HepG2 (cell line): ENCODE data around the gene APOBEC3H. TPM values are rescaled to one million over a fixed set of nuclear protein-coding genes. Genes with fewer than 3 reads are reported as not detected.

Experiments
- ATAC-seq: fragments of 200-7000 bp; cut with Tn5 transposase; 3 replicates; pipeline ENCODE4 v1.9.1; 2020; ENCODE audit warnings: mild to moderate bottlenecking, moderate library complexity
- BruUV-seq: library from RNA; stranded (reverse); fragments of 400-500 nt; replicated peaks from 2 replicates; lab custom pipeline; 2021; lab: Mats Ljungman, UMichigan
- CTCF ChIA-PET: fragments of 300-600 bp; formaldehyde crosslinking; extraction: SDS; loops from one replicate; lab custom pipeline; 2021; ENCODE audit warnings: low total read pairs, inconsistent platforms, low intra/inter-chr PET ratio; lab: Yijun Ruan, JAX
- POLR2A ChIA-PET: fragments of 350-600 bp; sonication (Branson Sonifier 250); formaldehyde crosslinking; loops from one replicate; lab custom pipeline; 2020; ENCODE audit warnings: antibody characterized with exemption, inconsistent platforms; lab: Yijun Ruan, JAX
- DNase-seq: peaks from one replicate; pipeline ENCODE4 v3.0.0-alpha.2; 2015; ENCODE audit warnings: low spot score
- FAIRE-seq: peaks from 3 replicates; lab custom pipeline; 2011; peaks lifted over from hg19 to GRCh38; lab: Jason Lieb, UNC
- H2AFZ ChIP-seq: one replicate; pipeline ENCODE4 v1.6.1; 2011; ENCODE audit warnings: low read length, inconsistent platforms
- H3K27ac ChIP-seq: fragments of 300-600 bp; 3 replicates; pipeline ENCODE4 v1.8.0; 2011; ENCODE audit warnings: mixed run types, mild to moderate bottlenecking, mixed read lengths, low read length, inconsistent platforms; ENCODE audit not compliant: insufficient read depth; ENCODE audit errors: extremely low read length
- H3K27me3 ChIP-seq, 2 experiments: fragments of 200-600 bp in 1 of 2; 2 replicates in 1 of 2; 3 replicates in 1 of 2; pipeline versions ENCODE4 v1.6.0 to v1.8.0; 2011; ENCODE audit warnings: low read length in 2 of 2, mild to moderate bottlenecking in 2 of 2, moderate library complexity in 2 of 2, inconsistent platforms in 1 of 2; ENCODE audit not compliant: insufficient read depth in 2 of 2, control insufficient read depth in 1 of 2
- H3K36me3 ChIP-seq, 2 experiments: fragments of 200-600 bp in 1 of 2; replicated peaks in 1 of 2; 2 replicates in 1 of 2; 3 replicates in 1 of 2; pipeline versions ENCODE4 v1.5.1 to v1.8.0; 2011; ENCODE audit warnings: low read length in 2 of 2, inconsistent platforms in 1 of 2; ENCODE audit not compliant: insufficient read depth in 2 of 2, control insufficient read depth in 1 of 2
- H3K4me1 ChIP-seq: 2 replicates; pipeline ENCODE4 v1.5.1; 2012; ENCODE audit warnings: low read length, inconsistent platforms; ENCODE audit not compliant: insufficient read depth
- H3K4me2 ChIP-seq: 2 replicates; pipeline ENCODE4 v1.6.0; 2011; ENCODE audit warnings: low read depth, low read length, inconsistent platforms
- H3K4me3 ChIP-seq, 3 experiments: fragments of 200-600 bp in 1 of 3; sonication (generic), shearing (Covaris generic) in 1 of 3; replicated peaks in 1 of 3; 2 replicates each; pipeline ENCODE4 v1.5.1; 2011 to 2016; ENCODE audit warnings: low read length in 3 of 3, inconsistent platforms in 2 of 3, low read depth in 2 of 3, mild to moderate bottlenecking in 2 of 3, control low read depth in 1 of 3, mixed read lengths in 1 of 3; ENCODE audit not compliant: insufficient read depth in 1 of 3
- H3K79me2 ChIP-seq: one replicate; pipeline ENCODE4 v1.6.1; 2011; ENCODE audit warnings: low read length, inconsistent platforms; ENCODE audit not compliant: insufficient read depth
- H3K9ac ChIP-seq: 2 replicates; pipeline ENCODE4 v1.6.0; 2011; ENCODE audit warnings: mild to moderate bottlenecking, low read depth, low read length, inconsistent platforms; ENCODE audit not compliant: insufficient read depth
- H3K9me3 ChIP-seq: 2 replicates; pipeline ENCODE4 v1.5.1; 2012; ENCODE audit warnings: mild to moderate bottlenecking, low read length
- H4K20me1 ChIP-seq: 2 replicates; pipeline ENCODE4 v1.6.0; 2011; ENCODE audit warnings: inconsistent platforms, mild to moderate bottlenecking, low read length, moderate library complexity; ENCODE audit not compliant: insufficient read depth
- ARID2 ChIP-seq: sonication (generic); formaldehyde crosslinking; IDR thresholded peaks from 2 replicates; pipeline ENCODE4 v1.8.1; 2022; ENCODE audit warnings: mild to moderate bottlenecking, missing genetic modification reagents, borderline replicate concordance
- ESRRA ChIP-seq: sonication (generic); formaldehyde crosslinking; IDR thresholded peaks from 2 replicates; pipeline ENCODE4 v1.5.1; 2020; ENCODE audit warnings: mild to moderate bottlenecking, low read depth, missing genetic modification reagents
- HNRNPUL1 ChIP-seq: fragments of 200-400 bp; formaldehyde crosslinking; IDR thresholded peaks from 2 replicates; pipeline ENCODE4 v1.6.1; 2017; ENCODE audit warnings: low read depth, mild to moderate bottlenecking, low read length, moderate library complexity
- KAT7 ChIP-seq: IDR thresholded peaks from 2 replicates; pipeline ENCODE4 v1.6.1; 2018; ENCODE audit warnings: borderline replicate concordance, missing compliant biosample characterization
- MIER3 ChIP-seq: IDR thresholded peaks from 2 replicates; pipeline ENCODE4 v1.6.1; 2016; ENCODE audit warnings: missing compliant biosample characterization, borderline replicate concordance
- NBN ChIP-seq: fragments of 450-650 bp; conservative IDR thresholded peaks from 2 replicates; pipeline ENCODE4 v1.6.1; 2017
- NFATC3 ChIP-seq: sonication (generic); formaldehyde crosslinking; IDR thresholded peaks from 2 replicates; pipeline ENCODE4 v1.5.1; 2020; ENCODE audit warnings: mild to moderate bottlenecking, missing genetic modification reagents
- NR2C2 ChIP-seq: sonication (generic); formaldehyde crosslinking; IDR thresholded peaks from 2 replicates; pipeline ENCODE4 v1.4.0; 2020; ENCODE audit warnings: missing genetic modification reagents, mild to moderate bottlenecking, moderate library complexity, borderline replicate concordance
- PHF21A ChIP-seq: sonication (generic); formaldehyde crosslinking; IDR thresholded peaks from 2 replicates; pipeline ENCODE4 v1.5.0; 2020; ENCODE audit warnings: mild to moderate bottlenecking, missing genetic modification reagents
- SNAI1 ChIP-seq: sonication (generic); formaldehyde crosslinking; IDR thresholded peaks from 2 replicates; pipeline ENCODE4 v1.5.0; 2020; ENCODE audit warnings: mild to moderate bottlenecking, missing genetic modification reagents, borderline replicate concordance
- TFE3 ChIP-seq: IDR thresholded peaks from 2 replicates; pipeline ENCODE4 v1.6.1; 2016
- YEATS4 ChIP-seq: sonication (generic); formaldehyde crosslinking; IDR thresholded peaks from 2 replicates; pipeline ENCODE4 v1.4.0; 2020; ENCODE audit warnings: missing genetic modification reagents, borderline replicate concordance
- ZBTB7A ChIP-seq: sonication (generic); formaldehyde crosslinking; IDR thresholded peaks from 2 replicates; pipeline ENCODE4 v1.8.0; 2022; ENCODE audit warnings: mild to moderate bottlenecking, missing genetic modification reagents
- ZNF180 ChIP-seq: sonication (generic); formaldehyde crosslinking; IDR thresholded peaks from 2 replicates; pipeline ENCODE4 v1.4.0; 2020; ENCODE audit warnings: low read depth, missing genetic modification reagents, borderline replicate concordance
- ZNF263 ChIP-seq: sonication (generic); formaldehyde crosslinking; IDR thresholded peaks from 2 replicates; pipeline ENCODE4 v1.4.0; 2020; ENCODE audit warnings: missing genetic modification reagents
- ZNF329 ChIP-seq: sonication (generic); formaldehyde crosslinking; IDR thresholded peaks from 2 replicates; pipeline ENCODE4 v1.9.0; 2021; ENCODE audit warnings: low read depth, mild to moderate bottlenecking, missing genetic modification reagents
- ZNF337 ChIP-seq: sonication (generic); formaldehyde crosslinking; IDR thresholded peaks from 2 replicates; pipeline ENCODE4 v1.5.1; 2020; ENCODE audit warnings: missing genetic modification reagents, low read depth, mild to moderate bottlenecking, borderline replicate concordance
- ZNF564 ChIP-seq: sonication (generic); formaldehyde crosslinking; IDR thresholded peaks from 2 replicates; pipeline ENCODE4 v1.8.1; 2023; ENCODE audit warnings: mild to moderate bottlenecking, missing genetic modification reagents
- ZNF567 ChIP-seq: sonication (generic); formaldehyde crosslinking; IDR thresholded peaks from 2 replicates; pipeline ENCODE4 v1.8.1; 2023; ENCODE audit warnings: mild to moderate bottlenecking, missing genetic modification reagents, borderline replicate concordance
- ZNF724P ChIP-seq: sonication (generic); formaldehyde crosslinking; IDR thresholded peaks from 2 replicates; pipeline ENCODE4 v1.8.0; 2022; ENCODE audit warnings: missing genetic modification reagents, borderline replicate concordance
- ZNF740 ChIP-seq: sonication (generic); formaldehyde crosslinking; IDR thresholded peaks from 2 replicates; pipeline ENCODE4 v1.4.0; 2020; ENCODE audit warnings: missing genetic modification reagents
- ZNF878 ChIP-seq: sonication (generic); formaldehyde crosslinking; IDR thresholded peaks from 2 replicates; pipeline ENCODE4 v1.8.1; 2023; ENCODE audit warnings: mild to moderate bottlenecking, missing genetic modification reagents, moderate library complexity
- WGBS: methylation state at CpG from one replicate; pipeline ENCODE4 v1.1.6; 2017; ENCODE audit warnings: low lambda C conversion rate; 5-methylcytosine and 5-hydroxymethylcytosine counted together
- in situ Hi-C: cut with HindIII; loops from 2 replicates; pipeline ENCODE4 v1.10.0; 2017; ENCODE audit warnings: low pct_unique_long_range_greater_than_20kb; ENCODE audit not compliant: extremely low pct_ligation_motif_present
- intact Hi-C: fragments of 100-400 bp; cut with micrococcal nuclease; formaldehyde crosslinking; loops from one replicate; pipeline ENCODE4 v1.10.0; 2022; ENCODE audit not compliant: unreplicated experiment
- polyA plus RNA-seq, 8 experiments: library from polyadenylated mRNA; depleted of rRNA in 3 of 8; stranded (reverse) in 7 of 8; unstranded in 1 of 8; fragments of >200 nt; fragmentation: Illumina TruSeq in 4 of 8; extraction: Trizol in 4 of 8; gene quantifications; 2 replicates each; pipeline versions ENCODE4 v1.2.1 to v1.2.3, GENCODE V29; 2011 to 2016; ENCODE audit warnings: low read depth in 4 of 8, missing spikeins in 1 of 8, mixed read lengths in 1 of 8; ENCODE audit not compliant: insufficient read depth in 1 of 8
- total RNA-seq, 5 experiments: library from RNA; depleted of rRNA; stranded (reverse); fragments of >200 nt; fragmentation: Illumina TruSeq; extraction: Trizol; gene quantifications; 2 replicates each; pipeline ENCODE4 v1.2.3, GENCODE V29; 2016; ENCODE audit warnings: low read depth in 1 of 5

The APOBEC3H gene
- total and polyA plus RNA-seq, 2 of the 13 experiments (the other 11 are each of a cell fraction or from before 2014, with no cell fraction given) = 0.18 to 0.31 TPM

GRCh38 chr22:39152511-39153219 lies 55.6 kb downstream of the APOBEC3H start, which contains the start of gene CBX7:
Gene CBX7 (minus strand): TSS chr22:39152680. CDS start chr22:39152444, 236 bp downstream.
- Histone ChIP-seq H3K4me3 (peak within 1 kb of the TSS; percentile 59 to 79 (median 67)), H3K27me3 (peaks cover 2 to 33% of the 10 kb centered on the region in 2 experiments; a peak in 4 of 5 replicates), H3K9ac (peak within 1 kb of the TSS; percentile 66; the same call in 1 of the 2 replicates), H3K27ac (no peak within 1 kb of the TSS), H3K9me3 (no peaks in the 10 kb centered on the region), H3K4me2 (peak within 1 kb of the TSS; percentile 95), H2AFZ (no peak within 1 kb of the TSS), H4K20me1 (no peaks in the 10 kb centered on the region), H3K36me3 (no peaks in the 10 kb centered on the region), H3K79me2 (no peaks in the 10 kb centered on the region), H3K4me1 (peaks cover 44% of the 10 kb centered on the region)
- FAIRE-seq (no peak), ATAC-seq (peak; percentile 72), DNase-seq (peak; percentile 49)
- 0% methylated on average over 3 of the region's 98 CpGs for WGBS
- in situ Hi-C loops (no loop called here), intact Hi-C loops (no loop called here)
- no TSS peak for BruUV-seq
- CTCF ChIA-PET = no interaction called here
- POLR2A ChIA-PET = interaction anchor here (1.0 to 2.6 kb wide), 7 partner anchors 17 to 167 kb away, joined by 3 to 38 read pairs (median 3); partner anchors contain the start of gene RPL3
- 0 out of 2 replicates have a peak, but pooled peaks have one; percentile 43 for TF ChIP-seq ZNF567 (CRISPR knock-in tag)
- no peak for TF ChIP-seq ZNF564 (CRISPR knock-in tag)
- no peak for TF ChIP-seq ZNF180 (CRISPR knock-in tag)
- no peak for TF ChIP-seq MIER3 (CRISPR knock-in tag)
- no peak for TF ChIP-seq ZNF740 (CRISPR knock-in tag)
- TF ChIP-seq TFE3 (CRISPR knock-in tag) = no peak
- peak; percentile 21; the same call in 1 of the 2 replicates for TF ChIP-seq NR2C2 (CRISPR knock-in tag)
- 0 out of 2 replicates have a peak, but pooled peaks have one; percentile 21 for TF ChIP-seq ZBTB7A
- no peak for TF ChIP-seq NFATC3 (CRISPR knock-in tag)
- TF ChIP-seq NBN = no peak
- no peak for TF ChIP-seq YEATS4
- no peak for TF ChIP-seq ZNF329 (CRISPR knock-in tag)
- no peak for TF ChIP-seq ESRRA (CRISPR knock-in tag)
- TF ChIP-seq SNAI1 (CRISPR knock-in tag) = no peak
- no peak for TF ChIP-seq PHF21A
- TF ChIP-seq ZNF337 (CRISPR knock-in tag) = no peak
- no peak for TF ChIP-seq KAT7
- 0 out of 2 replicates have a peak, but pooled peaks have one; percentile 17 for TF ChIP-seq ARID2 (CRISPR knock-in tag)
- no peak for TF ChIP-seq HNRNPUL1
- peak; percentile 73; the same call in 1 of the 2 replicates for TF ChIP-seq ZNF724P
- TF ChIP-seq ZNF263 (CRISPR knock-in tag) = no peak
- no peak for TF ChIP-seq ZNF878 (CRISPR knock-in tag)
